H9 (cell line): ENCODE measurements around the gene CHTF8. TPM values are rescaled to one million over a fixed set of nuclear protein-coding genes. Genes with fewer than 3 reads are reported as not detected.
"Not testable (repeated sequence)": the region's sequence is repeated elsewhere in the genome, so short reads cannot be mapped to it uniquely, and the experiment has no call there.

Experiments used
- DNase-seq: peaks from one replicate; pipeline ENCODE4 v3.0.0-alpha.2; 2017
- H2AFZ ChIP-seq: one replicate; pipeline ENCODE4 v1.6.1; 2013; ENCODE audit warnings: mild to moderate bottlenecking, low read length, control low read depth, moderate library complexity
- H2AK5ac ChIP-seq: 2 replicates; pipeline ENCODE4 v1.6.1; 2013; ENCODE audit warnings: low read length, control low read depth, mixed read lengths; ENCODE audit not compliant: insufficient read length
- H2BK120ac ChIP-seq: one replicate; pipeline ENCODE4 v1.6.1; 2013; ENCODE audit warnings: low read depth, mild to moderate bottlenecking, low read length, control low read depth, inconsistent platforms; ENCODE audit not compliant: poor library complexity, severe bottlenecking
- H2BK12ac ChIP-seq: 2 replicates; pipeline ENCODE4 v1.6.1; 2013; ENCODE audit warnings: low read length, control low read depth, mixed read lengths, low read depth; ENCODE audit not compliant: insufficient read length
- H2BK15ac ChIP-seq: 2 replicates; pipeline ENCODE4 v1.6.1; 2013; ENCODE audit warnings: low read depth, low read length, control low read depth
- H2BK20ac ChIP-seq: one replicate; pipeline ENCODE4 v1.6.1; 2013; ENCODE audit warnings: low read depth, mild to moderate bottlenecking, low read length, control low read depth, inconsistent platforms; ENCODE audit not compliant: poor library complexity, severe bottlenecking
- H2BK5ac ChIP-seq: 2 replicates; pipeline ENCODE4 v1.6.1; 2013; ENCODE audit warnings: low read length, control low read depth, mixed read lengths; ENCODE audit not compliant: insufficient read length
- H3K14ac ChIP-seq: 2 replicates; pipeline ENCODE4 v1.6.1; 2013; ENCODE audit warnings: low read length, control low read depth; ENCODE audit not compliant: insufficient read depth
- H3K18ac ChIP-seq: 2 replicates; pipeline ENCODE4 v1.6.1; 2013; ENCODE audit warnings: low read depth, mild to moderate bottlenecking, mixed read lengths, low read length, control low read depth; ENCODE audit not compliant: insufficient read length
- H3K23ac ChIP-seq: 2 replicates; pipeline ENCODE4 v1.6.1; 2013; ENCODE audit warnings: low read length, control low read depth, mixed read lengths, low read depth; ENCODE audit not compliant: insufficient read length
- H3K23me2 ChIP-seq: 2 replicates; pipeline ENCODE4 v1.6.1; 2013; ENCODE audit warnings: low read depth, mild to moderate bottlenecking, mixed read lengths, low read length, control low read depth; ENCODE audit not compliant: insufficient read length, poor library complexity, severe bottlenecking
- H3K27ac ChIP-seq: 2 replicates; pipeline ENCODE4 v1.5.1; 2013; ENCODE audit warnings: low read length, control low read depth, mixed read lengths, low read depth; ENCODE audit not compliant: insufficient read length
- H3K27me3 ChIP-seq: 2 replicates; pipeline ENCODE4 v1.6.1; 2013; ENCODE audit warnings: low read length, control low read depth, inconsistent platforms; ENCODE audit not compliant: insufficient read depth
- H3K4ac ChIP-seq: 2 replicates; pipeline ENCODE4 v1.6.1; 2013; ENCODE audit warnings: low read depth, mild to moderate bottlenecking, control low read depth, inconsistent platforms, low read length, moderate library complexity
- H3K4me1 ChIP-seq: 2 replicates; pipeline ENCODE4 v1.6.1; 2013; ENCODE audit warnings: low read length, control low read depth, inconsistent platforms; ENCODE audit not compliant: insufficient read depth
- H3K4me2 ChIP-seq: 2 replicates; pipeline ENCODE4 v1.6.1; 2013; ENCODE audit warnings: low read length, control low read depth, mixed read lengths; ENCODE audit not compliant: insufficient read length, insufficient read depth
- H3K56ac ChIP-seq: 2 replicates; pipeline ENCODE4 v1.6.1; 2013; ENCODE audit warnings: low read depth, mild to moderate bottlenecking, mixed read lengths, low read length, control low read depth; ENCODE audit not compliant: insufficient read length
- H3K79me1 ChIP-seq: 2 replicates; pipeline ENCODE4 v1.6.1; 2013; ENCODE audit warnings: low read depth, mild to moderate bottlenecking, moderate library complexity, low read length, control low read depth, inconsistent platforms; ENCODE audit not compliant: insufficient read depth, poor library complexity, severe bottlenecking
- H3K79me2 ChIP-seq: 2 replicates; pipeline ENCODE4 v1.6.1; 2013; ENCODE audit warnings: low read length, control low read depth, inconsistent platforms; ENCODE audit not compliant: insufficient read depth
- H3K9ac ChIP-seq: 2 replicates; pipeline ENCODE4 v1.6.1; 2013; ENCODE audit warnings: low read length, control low read depth, mixed read lengths; ENCODE audit not compliant: insufficient read length; ENCODE audit errors: extremely low read depth
- H3K9me3 ChIP-seq: one replicate; pipeline ENCODE4 v1.6.1; 2013; ENCODE audit warnings: low read depth, low read length, inconsistent platforms; ENCODE audit not compliant: control insufficient read depth
- H3T11ph ChIP-seq: one replicate; pipeline ENCODE4 v1.6.1; 2013; ENCODE audit warnings: mild to moderate bottlenecking, low read length, control low read depth, inconsistent platforms
- H4K20me1 ChIP-seq: one replicate; pipeline ENCODE4 v1.6.1; 2013; ENCODE audit not compliant: control insufficient read depth, insufficient read length, insufficient read depth
- H4K5ac ChIP-seq: 2 replicates; pipeline ENCODE4 v1.6.1; 2013; ENCODE audit warnings: low read depth, mild to moderate bottlenecking, mixed read lengths, low read length, control low read depth; ENCODE audit not compliant: insufficient read length
- H4K8ac ChIP-seq: replicated peaks from 2 replicates; pipeline ENCODE4 v1.6.1; 2013; ENCODE audit warnings: low read length, control low read depth, mixed read lengths, low read depth; ENCODE audit not compliant: insufficient read length
- H4K91ac ChIP-seq: 2 replicates; pipeline ENCODE4 v1.6.1; 2013; ENCODE audit warnings: low read depth, mild to moderate bottlenecking, moderate library complexity, mixed read lengths, low read length, control low read depth; ENCODE audit not compliant: insufficient read length
- H3K27ac Mint-ChIP-seq, 3 experiments: 2 replicates in 2 of 3; 3 replicates in 1 of 3; pipeline ENCODE4 v1.8.0; 2020 to 2021; ENCODE audit warnings: mixed read lengths in 3 of 3, mild to moderate bottlenecking in 1 of 3, moderate library complexity in 1 of 3
- H3K27me3 Mint-ChIP-seq: 2 replicates; pipeline ENCODE4 v1.8.0; 2021; ENCODE audit warnings: low read depth, mild to moderate bottlenecking, moderate library complexity, mixed read lengths
- H3K36me3 Mint-ChIP-seq, 3 experiments: 2 replicates in 2 of 3; 3 replicates in 1 of 3; pipeline ENCODE4 v1.8.0; 2020 to 2021; ENCODE audit warnings: low read depth in 3 of 3, mixed read lengths in 3 of 3; ENCODE audit not compliant: insufficient read depth in 1 of 3
- H3K4me1 Mint-ChIP-seq, 2 experiments: 2 replicates each; pipeline ENCODE4 v1.8.0; 2020; ENCODE audit warnings: mixed read lengths in 2 of 2
- H3K4me3 Mint-ChIP-seq, 2 experiments: 2 replicates in 1 of 2; 3 replicates in 1 of 2; pipeline ENCODE4 v1.8.0; 2020 to 2021; ENCODE audit warnings: mild to moderate bottlenecking in 2 of 2, mixed read lengths in 2 of 2, moderate library complexity in 1 of 2
- H3K9me3 Mint-ChIP-seq, 2 experiments: 2 replicates in 1 of 2; 3 replicates in 1 of 2; pipeline ENCODE4 v1.8.0; 2020; ENCODE audit warnings: mild to moderate bottlenecking in 2 of 2, mixed read lengths in 2 of 2, moderate library complexity in 1 of 2
- CTCF ChIP-seq: fragments of 200-600 bp; sonication (generic); conservative IDR thresholded peaks from 3 replicates; pipeline ENCODE4 v1.8.0; 2021; ENCODE audit warnings: antibody characterized with exemption, mild to moderate bottlenecking
- WGBS: extraction: QIAGEN DNeasy Blood & Tissue Kit; methylation state at CpG from one replicate; pipeline ENCODE4 v1.1.7; 2013; ENCODE audit warnings: missing lambda C conversion rate, low lambda C conversion rate, mixed read lengths; ENCODE audit not compliant: insufficient read length; ENCODE audit errors: extremely low coverage; 5-methylcytosine and 5-hydroxymethylcytosine counted together
- total RNA-seq: library from RNA; stranded (reverse); gene quantifications from 2 replicates; pipeline ENCODE4 v1.2.1, GENCODE V29; 2021

CHTF8 gene
- total RNA-seq, 1 experiment from 2014 or later, result 168 TPM

- Histone ChIP-seq H3K18ac (no peak overlapping the region), H3K23me2 (no peaks in the 10 kb centered on the region), H3K27me3 (no peaks in the 10 kb centered on the region), H2AFZ (no peak overlapping the region), H3K56ac (no peak overlapping the region), H2BK120ac (no peak overlapping the region), H2AK5ac (no peak overlapping the region), H3K9ac (no peak overlapping the region), H2BK5ac (no peak overlapping the region), H4K91ac (no peak overlapping the region), H3K9me3 (no peaks in the 10 kb centered on the region), H3T11ph (no peak overlapping the region), H3K4me2 (no peak overlapping the region), H4K5ac (no peak overlapping the region), H3K79me2 (no peaks in the 10 kb centered on the region), H3K27ac (no peak overlapping the region), H4K20me1 (no peaks in the 10 kb centered on the region), H2BK15ac (no peak overlapping the region), H3K14ac (no peak overlapping the region), H3K23ac (no peak overlapping the region), H2BK20ac (no peak overlapping the region), H4K8ac (no peak overlapping the region), H3K4me1 (no peaks in the 10 kb centered on the region), H3K4ac (no peak overlapping the region), H3K79me1 (no peaks in the 10 kb centered on the region), H2BK12ac (no peak overlapping the region)
- no CpG with 5 or more reads among the region's 16 CpGs for WGBS
- peak; percentile 86 for TF ChIP-seq CTCF
- peak overlapping the region; percentile 14 to 94 (median 24); a peak in 3 of 7 replicates for H3K27ac Mint-ChIP-seq
- H3K4me1 Mint-ChIP-seq, result no peaks in the 10 kb centered on the region
- H3K4me3 Mint-ChIP-seq, result no peak overlapping the region
- H3K9me3 Mint-ChIP-seq, result no peaks in the 10 kb centered on the region
- DNase-seq, result peak; percentile 48
- H3K36me3 Mint-ChIP-seq, result peaks cover 49 to 79% (median 67%) of the 10 kb centered on the region in 3 experiments; a peak in 6 of 7 replicates
- no peaks in the 10 kb centered on the region; the same call in 1 of the 2 replicates for H3K27me3 Mint-ChIP-seq
Measured at GRCh38 chr16:69150146-69150865, 17.9 kb upstream of the CHTF8 start.

- not testable (repeated sequence) for H4K8ac ChIP-seq, H2AFZ ChIP-seq, H2BK5ac ChIP-seq, H3K4me2 ChIP-seq, H2BK12ac ChIP-seq, H4K20me1 ChIP-seq, H3K18ac ChIP-seq, H2BK20ac ChIP-seq, H2BK15ac ChIP-seq, H3K27ac ChIP-seq, H3T11ph ChIP-seq, H3K14ac ChIP-seq, H2BK120ac ChIP-seq, H4K5ac ChIP-seq, H3K23me2 ChIP-seq, H3K4me3 Mint-ChIP-seq, H3K27ac Mint-ChIP-seq, H3K79me2 ChIP-seq, H3K23ac ChIP-seq, H3K79me1 ChIP-seq, H3K27me3 ChIP-seq, H3K9me3 ChIP-seq, H3K4me1 ChIP-seq, H3K9me3 Mint-ChIP-seq, H3K9ac ChIP-seq, H3K4ac ChIP-seq, H4K91ac ChIP-seq, H2AK5ac ChIP-seq, H3K56ac ChIP-seq, H3K27me3 Mint-ChIP-seq, H3K4me1 Mint-ChIP-seq, DNase-seq
- H3K36me3 Mint-ChIP-seq, result peaks cover 47 to 76% (median 66%) of the 10 kb centered on the region in 3 experiments; a peak in 6 of 7 replicates
- no CpG with 5 or more reads among the region's 9 CpGs for WGBS
Measured at GRCh38 chr16:69149621-69150020, 17.2 kb upstream of the CHTF8 start.
